D721Med (cell line): Measurements from ENCODE around the gene SLC2A1.

Source experiments
- DNase-seq: peaks from one replicate; pipeline ENCODE4 v3.0.0; 2011; ENCODE audit warnings: low spot score; ENCODE audit not compliant: insufficient read length
- FAIRE-seq: peaks from 2 replicates; lab custom pipeline; 2011; peaks lifted over from hg19 to GRCh38; lab: Jason Lieb, UNC
- TF ChIP-seq, protein P1 (sequence below): IDR thresholded peaks from 2 replicates; pipeline ENCODE4 v1.5.1; 2012; ENCODE audit warnings: mild to moderate bottlenecking, control low read depth; ENCODE audit not compliant: insufficient read depth; ENCODE audit errors: missing control alignments

The SLC2A1 gene

DNA sequence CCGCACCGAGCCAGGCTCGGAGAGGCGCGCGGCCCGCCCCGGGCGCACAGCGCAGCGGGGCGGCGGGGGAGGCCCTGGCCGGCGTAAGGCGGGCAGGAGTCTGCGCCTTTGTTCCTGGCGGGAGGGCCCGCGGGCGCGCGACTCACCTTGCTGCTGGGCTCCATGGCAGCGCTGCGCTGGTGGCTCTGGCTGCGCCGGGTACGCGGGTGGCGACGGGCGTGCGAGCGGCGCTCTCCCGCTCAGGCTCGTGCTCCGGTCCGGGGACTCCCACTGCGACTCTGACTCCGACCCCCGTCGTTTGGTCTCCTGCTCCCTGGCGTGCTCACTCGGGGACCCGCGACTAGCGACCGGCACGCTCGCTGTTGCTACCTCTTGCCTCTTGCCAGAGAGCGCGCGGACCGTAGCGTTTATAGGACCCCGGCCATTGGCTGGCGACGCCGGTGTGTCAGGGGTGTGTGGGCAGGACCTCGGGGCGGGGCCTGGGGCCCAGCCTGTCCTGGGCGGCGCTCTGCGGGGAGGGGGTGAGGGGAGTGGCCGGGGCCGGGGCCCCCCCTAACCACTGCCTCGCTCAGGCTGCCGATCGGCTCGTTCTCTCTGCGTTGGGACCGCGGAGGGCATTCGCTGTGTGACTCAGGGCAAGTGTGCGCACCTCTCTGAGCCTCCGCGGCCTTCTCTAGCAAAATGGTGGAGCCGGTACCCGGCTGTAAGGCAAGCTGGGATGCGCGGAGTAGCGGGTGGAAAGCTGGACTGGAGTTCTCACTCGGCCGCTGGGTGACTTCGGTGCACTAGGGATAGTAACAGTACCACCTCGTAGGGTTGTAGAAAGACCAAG is at the start of gene SLC2A1:
SLC2A1 (minus strand) TSS at position 381 of the 832 bp plus-strand sequence; CDS start at position 164, 217 bp downstream.
- TF ChIP-seq, protein P1, sequence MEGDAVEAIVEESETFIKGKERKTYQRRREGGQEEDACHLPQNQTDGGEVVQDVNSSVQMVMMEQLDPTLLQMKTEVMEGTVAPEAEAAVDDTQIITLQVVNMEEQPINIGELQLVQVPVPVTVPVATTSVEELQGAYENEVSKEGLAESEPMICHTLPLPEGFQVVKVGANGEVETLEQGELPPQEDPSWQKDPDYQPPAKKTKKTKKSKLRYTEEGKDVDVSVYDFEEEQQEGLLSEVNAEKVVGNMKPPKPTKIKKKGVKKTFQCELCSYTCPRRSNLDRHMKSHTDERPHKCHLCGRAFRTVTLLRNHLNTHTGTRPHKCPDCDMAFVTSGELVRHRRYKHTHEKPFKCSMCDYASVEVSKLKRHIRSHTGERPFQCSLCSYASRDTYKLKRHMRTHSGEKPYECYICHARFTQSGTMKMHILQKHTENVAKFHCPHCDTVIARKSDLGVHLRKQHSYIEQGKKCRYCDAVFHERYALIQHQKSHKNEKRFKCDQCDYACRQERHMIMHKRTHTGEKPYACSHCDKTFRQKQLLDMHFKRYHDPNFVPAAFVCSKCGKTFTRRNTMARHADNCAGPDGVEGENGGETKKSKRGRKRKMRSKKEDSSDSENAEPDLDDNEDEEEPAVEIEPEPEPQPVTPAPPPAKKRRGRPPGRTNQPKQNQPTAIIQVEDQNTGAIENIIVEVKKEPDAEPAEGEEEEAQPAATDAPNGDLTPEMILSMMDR: no peak
- DNase-seq (peak; percentile 93), FAIRE-seq (no peak)

DNA sequence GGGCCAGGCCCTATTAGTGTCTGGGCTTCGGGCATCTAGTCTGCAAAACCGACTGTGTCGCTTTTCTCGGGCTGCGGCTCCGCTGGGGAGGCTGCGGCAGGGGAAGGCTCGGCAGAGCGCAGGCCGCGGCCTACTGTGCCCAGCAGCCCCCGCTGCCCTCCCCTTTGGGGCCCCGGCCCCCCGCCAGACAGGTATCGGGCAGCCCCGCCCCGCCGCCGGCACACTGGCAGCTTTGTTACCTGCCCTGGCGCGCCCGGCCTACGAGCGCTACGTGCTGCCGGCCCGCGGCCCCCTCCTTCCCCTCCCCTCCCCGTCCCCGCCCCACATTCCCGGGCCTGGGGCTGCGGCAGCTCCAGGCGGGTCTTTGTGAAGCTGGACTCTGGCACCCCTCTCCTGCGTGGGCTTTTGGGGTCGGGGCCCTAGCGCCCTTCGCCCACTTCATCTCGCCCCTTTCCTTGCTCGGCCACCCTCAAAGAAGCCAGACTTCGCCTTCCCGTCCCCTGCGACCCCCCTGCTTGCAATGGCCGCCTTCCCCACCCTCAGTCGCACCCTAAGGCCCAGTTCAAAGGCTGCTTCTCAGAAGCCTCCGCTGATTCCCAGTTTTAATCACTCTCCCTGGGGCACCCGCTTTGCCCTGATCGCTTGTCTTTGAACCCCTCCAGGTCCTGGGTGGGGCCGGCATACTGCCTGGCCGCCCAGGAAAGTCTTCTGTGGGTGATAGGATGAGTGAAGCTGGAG is 48.9 kb upstream of the SLC2A1 start:
- FAIRE-seq (no peak), DNase-seq (no peak)
- TF ChIP-seq, protein P1: no peak

GRCh38 chr1:43005460-43006361 is 47.0 kb upstream of the SLC2A1 start:
- TF ChIP-seq, protein P1: no peak
- no peak for DNase-seq
- no peak for FAIRE-seq

- DNase-seq: no peak
- FAIRE-seq: no peak
- TF ChIP-seq, protein P1: no peak
These were observed 46.2 kb upstream of the SLC2A1 start for GRCh38 chr1:43004587-43005459.

- FAIRE-seq: no peak
- DNase-seq: no peak
These were observed 44.1 kb upstream of the SLC2A1 start for GRCh38 chr1:43002766-43003165.

More at GRCh38 chr1:43002766-43003165, 44.1 kb upstream of the SLC2A1 start:
- TF ChIP-seq, protein P1: no peak
